SU-DHL-6 (cell line): ENCODE measurements around the gene NUBP2.

Experiments
- H2AFZ ChIP-seq: fragments of 200-600 bp; sonication (generic); 2 replicates; pipeline ENCODE4 v1.6.1; 2014; ENCODE audit warnings: low read depth, mild to moderate bottlenecking, moderate library complexity, mixed read lengths, antibody characterized with exemption, low read length; ENCODE audit not compliant: severe bottlenecking
- H3F3A ChIP-seq: fragments of 200-600 bp; shearing (Covaris generic); 2 replicates; pipeline ENCODE4 v1.6.0; 2016; ENCODE audit warnings: antibody characterized with exemption, mild to moderate bottlenecking; ENCODE audit not compliant: insufficient read depth
- H3K27ac ChIP-seq: fragments of 200-600 bp; sonication (generic); 2 replicates; pipeline ENCODE4 v1.5.1; 2016; ENCODE audit warnings: low read depth, mild to moderate bottlenecking, low read length, moderate library complexity, mixed read lengths
- H3K27me3 ChIP-seq: fragments of 200-600 bp; sonication (generic), shearing (Covaris generic); 2 replicates; pipeline ENCODE4 v1.6.0; 2014; ENCODE audit warnings: mild to moderate bottlenecking, low read length
- H3K36me3 ChIP-seq: fragments of 200-600 bp; sonication (generic); 2 replicates; pipeline ENCODE4 v1.6.1; 2014; ENCODE audit warnings: mild to moderate bottlenecking, low read length, mixed read lengths
- H3K4me2 ChIP-seq: fragments of 300-600, 200-600 bp; shearing (Covaris generic), sonication (generic); 2 replicates; pipeline ENCODE4 v1.6.0; 2014; ENCODE audit warnings: low read length, low read depth, mild to moderate bottlenecking; ENCODE audit not compliant: poor library complexity, severe bottlenecking
- H3K4me3 ChIP-seq: fragments of 200-600 bp; sonication (generic); 2 replicates; pipeline ENCODE4 v1.5.1; 2014; ENCODE audit warnings: antibody characterized with exemption, low read length, mild to moderate bottlenecking, mixed read lengths; ENCODE audit not compliant: insufficient read depth, poor library complexity, severe bottlenecking
- H3K79me2 ChIP-seq: fragments of 200-600 bp; sonication (generic); 2 replicates; pipeline ENCODE4 v1.6.1; 2014; ENCODE audit warnings: mild to moderate bottlenecking, low read length, moderate library complexity; ENCODE audit not compliant: insufficient read depth
- H3K9ac ChIP-seq: fragments of 200-600 bp; sonication (generic); 2 replicates; pipeline ENCODE4 v1.7.0; 2014; ENCODE audit warnings: mild to moderate bottlenecking, low read length
- H3K9me2 ChIP-seq: fragments of 200-600 bp; sonication (generic); replicated peaks from 2 replicates; pipeline ENCODE4 v1.6.1; 2014; ENCODE audit warnings: low read length; ENCODE audit not compliant: insufficient read depth
- H3K9me3 ChIP-seq: fragments of 200-600 bp; sonication (generic); 2 replicates; pipeline ENCODE4 v1.6.1; 2014; ENCODE audit warnings: low read length, mixed read lengths; ENCODE audit not compliant: insufficient read depth
- H4K20me1 ChIP-seq: fragments of 200-600 bp; sonication (generic); 2 replicates; pipeline ENCODE4 v1.6.1; 2014; ENCODE audit warnings: low read depth, mild to moderate bottlenecking, antibody characterized with exemption, low read length, moderate library complexity, mixed read lengths
- EZH2phosphoT487 ChIP-seq: fragments of 200-600 bp; sonication (generic), shearing (Covaris generic); conservative IDR thresholded peaks from 2 replicates; pipeline ENCODE4 v1.6.1; 2018; ENCODE audit warnings: mild to moderate bottlenecking, antibody characterized with exemption, low read length, moderate library complexity, mixed read lengths
- TF ChIP-seq, protein P1 (sequence below): fragments of 200-600 bp; sonication (generic); IDR thresholded peaks from one replicate; pipeline ENCODE4 v1.5.1; 2017; ENCODE audit warnings: antibody characterized with exemption, mild to moderate bottlenecking, low read length, moderate library complexity; ENCODE audit not compliant: insufficient read depth, poor library complexity, severe bottlenecking

The NUBP2 gene

DNA sequence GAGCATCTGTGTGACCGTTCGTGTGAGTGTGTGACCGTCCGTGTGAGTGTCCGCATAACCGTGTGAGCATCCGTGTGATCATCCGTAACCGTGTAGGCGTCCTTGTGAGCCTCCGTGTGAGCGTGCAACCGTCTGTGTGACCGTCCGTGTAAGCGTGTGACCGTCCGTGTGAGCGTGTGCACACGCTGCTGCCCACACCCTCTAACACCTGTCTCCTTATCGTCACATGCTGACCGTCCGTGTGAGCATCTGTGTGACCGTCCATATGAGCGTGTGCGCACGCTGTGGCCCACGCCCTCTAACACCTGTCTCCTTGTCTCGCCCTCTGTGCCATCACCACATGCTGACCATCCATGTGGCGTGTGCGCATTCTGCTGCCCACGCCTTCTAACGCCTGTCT is 42.5 kb upstream of the NUBP2 start:
- peaks cover 4% of the 10 kb centered on the region; the same call in 1 of the 2 replicates for H3K9me3 ChIP-seq
- H3K9ac ChIP-seq, result no peak overlapping the region
- no peaks in the 10 kb centered on the region for H3K9me2 ChIP-seq
- H3K27ac ChIP-seq, result no peak overlapping the region
- H3F3A ChIP-seq, result peaks cover 12% of the 10 kb centered on the region
- no peak overlapping the region for H3K4me2 ChIP-seq
- no peaks in the 10 kb centered on the region for H3K27me3 ChIP-seq
- no peak overlapping the region for H2AFZ ChIP-seq
- H3K4me3 ChIP-seq, result no peak overlapping the region
- H3K79me2 ChIP-seq, result no peaks in the 10 kb centered on the region
- H4K20me1 ChIP-seq, result no peaks in the 10 kb centered on the region
- no peaks in the 10 kb centered on the region for H3K36me3 ChIP-seq
- no peak for TF ChIP-seq EZH2phosphoT487
- TF ChIP-seq, protein P1, sequence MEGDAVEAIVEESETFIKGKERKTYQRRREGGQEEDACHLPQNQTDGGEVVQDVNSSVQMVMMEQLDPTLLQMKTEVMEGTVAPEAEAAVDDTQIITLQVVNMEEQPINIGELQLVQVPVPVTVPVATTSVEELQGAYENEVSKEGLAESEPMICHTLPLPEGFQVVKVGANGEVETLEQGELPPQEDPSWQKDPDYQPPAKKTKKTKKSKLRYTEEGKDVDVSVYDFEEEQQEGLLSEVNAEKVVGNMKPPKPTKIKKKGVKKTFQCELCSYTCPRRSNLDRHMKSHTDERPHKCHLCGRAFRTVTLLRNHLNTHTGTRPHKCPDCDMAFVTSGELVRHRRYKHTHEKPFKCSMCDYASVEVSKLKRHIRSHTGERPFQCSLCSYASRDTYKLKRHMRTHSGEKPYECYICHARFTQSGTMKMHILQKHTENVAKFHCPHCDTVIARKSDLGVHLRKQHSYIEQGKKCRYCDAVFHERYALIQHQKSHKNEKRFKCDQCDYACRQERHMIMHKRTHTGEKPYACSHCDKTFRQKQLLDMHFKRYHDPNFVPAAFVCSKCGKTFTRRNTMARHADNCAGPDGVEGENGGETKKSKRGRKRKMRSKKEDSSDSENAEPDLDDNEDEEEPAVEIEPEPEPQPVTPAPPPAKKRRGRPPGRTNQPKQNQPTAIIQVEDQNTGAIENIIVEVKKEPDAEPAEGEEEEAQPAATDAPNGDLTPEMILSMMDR, result no peak

- Histone ChIP-seq H3K9me3 (peaks cover 4% of the 10 kb centered on the region; the same call in 1 of the 2 replicates), H3K27ac (no peak overlapping the region), H4K20me1 (no peaks in the 10 kb centered on the region), H3K79me2 (no peaks in the 10 kb centered on the region), H3K9me2 (no peaks in the 10 kb centered on the region), H3K4me2 (no peak overlapping the region), H3K4me3 (no peak overlapping the region), H3K27me3 (no peaks in the 10 kb centered on the region), H2AFZ (no peak overlapping the region), H3K36me3 (no peaks in the 10 kb centered on the region), H3F3A (peaks cover 12% of the 10 kb centered on the region), H3K9ac (no peak overlapping the region)
- TF ChIP-seq, protein P1, result no peak
- no peak for TF ChIP-seq EZH2phosphoT487
These were observed 41.8 kb upstream of the NUBP2 start for GRCh38 chr16:1740781-1741490.

DNA sequence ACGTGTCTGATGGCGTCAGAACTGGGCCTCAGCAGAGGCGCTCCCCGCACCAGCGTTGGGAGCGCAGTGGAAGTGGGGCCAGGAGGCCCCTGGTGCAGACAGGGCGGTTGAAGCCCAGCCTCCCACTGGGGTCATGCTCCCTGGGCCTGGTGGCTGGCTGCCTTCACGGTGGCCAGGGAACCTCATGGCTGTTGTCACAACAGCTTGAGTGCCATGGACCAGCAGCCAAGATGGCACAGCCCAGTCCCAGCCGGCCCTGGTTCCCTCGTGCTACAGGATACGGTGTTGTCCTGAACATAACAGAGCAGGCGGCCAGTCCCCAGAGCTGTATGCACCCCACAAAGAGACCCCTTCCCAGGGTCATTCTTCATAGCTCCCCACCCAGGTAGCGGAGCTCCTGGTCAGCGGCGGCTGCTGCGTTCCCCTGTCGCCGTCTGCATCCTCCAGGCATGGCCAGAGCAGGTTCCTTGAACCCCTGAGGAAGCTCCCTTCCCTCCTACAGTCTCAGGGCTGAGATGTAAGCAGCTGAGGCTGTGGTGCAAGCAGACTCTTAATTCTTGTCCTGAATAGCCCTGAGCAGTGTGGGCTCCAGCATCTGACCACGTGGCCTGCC is 41.1 kb upstream of the NUBP2 start:
- Histone ChIP-seq H3K9ac (no peak overlapping the region), H3K4me2 (no peak overlapping the region), H3K9me2 (no peaks in the 10 kb centered on the region), H3F3A (peaks cover 9% of the 10 kb centered on the region; the same call in 1 of the 2 replicates), H3K27me3 (no peaks in the 10 kb centered on the region), H3K36me3 (no peaks in the 10 kb centered on the region), H3K9me3 (peaks cover 4% of the 10 kb centered on the region; the same call in 1 of the 2 replicates), H3K27ac (no peak overlapping the region), H4K20me1 (no peaks in the 10 kb centered on the region), H3K4me3 (no peak overlapping the region), H2AFZ (no peak overlapping the region), H3K79me2 (no peaks in the 10 kb centered on the region)
- TF ChIP-seq EZH2phosphoT487, result no peak
- TF ChIP-seq, protein P1, result no peak
